Activated T-helper 17 cell treated with anti-CD3 and anti-CD28 coated beads, Interleukin-2, amount 50 U/mL, for 72 hours (primary cell): ENCODE data around the gene HOXC11. TPM values are rescaled to one million over a fixed set of nuclear protein-coding genes. Genes with fewer than 3 reads are reported as not detected.

Source experiments
- ATAC-seq: fragments of 150-1000 bp; cut with Tn5 transposase; replicated peaks from 2 replicates; pipeline ENCODE4 v1.10.0; 2021; ENCODE audit warnings: mild to moderate bottlenecking, moderate library complexity
- H3K27ac Mint-ChIP-seq: one replicate; pipeline ENCODE4 v1.8.0; 2022; ENCODE audit warnings: mixed read lengths
- H3K27me3 Mint-ChIP-seq: one replicate; pipeline ENCODE4 v1.8.0; 2022; ENCODE audit warnings: mixed read lengths
- H3K36me3 Mint-ChIP-seq: one replicate; pipeline ENCODE4 v1.8.0; 2022; ENCODE audit warnings: low read depth, mild to moderate bottlenecking, mixed read lengths
- H3K4me1 Mint-ChIP-seq: one replicate; pipeline ENCODE4 v1.8.0; 2022; ENCODE audit warnings: mixed read lengths
- H3K4me3 Mint-ChIP-seq: one replicate; pipeline ENCODE4 v1.8.0; 2022; ENCODE audit warnings: mild to moderate bottlenecking, mixed read lengths
- H3K9me3 Mint-ChIP-seq: one replicate; pipeline ENCODE4 v1.8.0; 2022; ENCODE audit warnings: mixed read lengths
- total RNA-seq, 2 donors: library from RNA; stranded (reverse); gene quantifications; one replicate each; pipeline ENCODE4 v1.2.3, GENCODE V29; 2022

HOXC11 gene
- total RNA-seq, 2 donors from 2014 or later: not detected

- ATAC-seq: no peak
- Mint-ChIP-seq H3K9me3 (no peaks in the 10 kb centered on the region), H3K36me3 (peaks cover 7% of the 10 kb centered on the region), H3K27me3 (peaks cover 61% of the 10 kb centered on the region), H3K4me3 (no peak overlapping the region), H3K4me1 (peaks cover 15% of the 10 kb centered on the region), H3K27ac (no peak overlapping the region)
Measured at GRCh38 chr12:54015018-54015931, 42.3 kb downstream of the HOXC11 start.

GRCh38 chr12:54016051-54016450 lies 43.1 kb downstream of the HOXC11 start:
- no peak overlapping the region for H3K4me3 Mint-ChIP-seq
- H3K9me3 Mint-ChIP-seq: no peaks in the 10 kb centered on the region
- H3K4me1 Mint-ChIP-seq: peaks cover 12% of the 10 kb centered on the region
- ATAC-seq: no peak
- H3K36me3 Mint-ChIP-seq: peaks cover 7% of the 10 kb centered on the region
- H3K27ac Mint-ChIP-seq: no peak overlapping the region
- H3K27me3 Mint-ChIP-seq: peaks cover 54% of the 10 kb centered on the region

GRCh38 chr12:54016478-54016964 lies 43.6 kb downstream of the HOXC11 start:
- H3K27ac Mint-ChIP-seq: no peak overlapping the region
- H3K4me1 Mint-ChIP-seq: peaks cover 8% of the 10 kb centered on the region
- H3K36me3 Mint-ChIP-seq: peaks cover 7% of the 10 kb centered on the region
- H3K27me3 Mint-ChIP-seq: peaks cover 53% of the 10 kb centered on the region
- H3K4me3 Mint-ChIP-seq: no peak overlapping the region
- no peaks in the 10 kb centered on the region for H3K9me3 Mint-ChIP-seq
- ATAC-seq: no peak

GRCh38 chr12:54017027-54017788 lies 44.3 kb downstream of the HOXC11 start:
- peak; percentile 53 for ATAC-seq

GRCh38 chr12:54017878-54018467 lies 45.0 kb downstream of the HOXC11 start:
- peak; percentile 87 for ATAC-seq
- Mint-ChIP-seq H3K27me3 (peaks cover 53% of the 10 kb centered on the region), H3K27ac (peak overlapping the region; percentile 56), H3K36me3 (peaks cover 7% of the 10 kb centered on the region), H3K9me3 (no peaks in the 10 kb centered on the region), H3K4me1 (peaks cover 6% of the 10 kb centered on the region), H3K4me3 (peak overlapping the region; percentile 76)

More at GRCh38 chr12:54017027-54017788, 44.3 kb downstream of the HOXC11 start:
- peaks cover 7% of the 10 kb centered on the region for H3K36me3 Mint-ChIP-seq
- H3K27me3 Mint-ChIP-seq: peaks cover 53% of the 10 kb centered on the region
- peaks cover 6% of the 10 kb centered on the region for H3K4me1 Mint-ChIP-seq
- H3K27ac Mint-ChIP-seq: peak overlapping the region; percentile 56
- no peaks in the 10 kb centered on the region for H3K9me3 Mint-ChIP-seq
- peak overlapping the region; percentile 76 for H3K4me3 Mint-ChIP-seq

- ATAC-seq: no peak
- H3K27me3 Mint-ChIP-seq: peaks cover 53% of the 10 kb centered on the region
- H3K36me3 Mint-ChIP-seq: peaks cover 7% of the 10 kb centered on the region
- H3K4me1 Mint-ChIP-seq: peaks cover 6% of the 10 kb centered on the region
- no peak overlapping the region for H3K27ac Mint-ChIP-seq
- peak overlapping the region; percentile 76 for H3K4me3 Mint-ChIP-seq
- H3K9me3 Mint-ChIP-seq: no peaks in the 10 kb centered on the region
Measured at GRCh38 chr12:54018468-54018984, 45.6 kb downstream of the HOXC11 start.

- H3K27me3 Mint-ChIP-seq: peaks cover 59% of the 10 kb centered on the region
- ATAC-seq: no peak
- H3K27ac Mint-ChIP-seq: no peak overlapping the region
- no peaks in the 10 kb centered on the region for H3K9me3 Mint-ChIP-seq
- H3K4me1 Mint-ChIP-seq: peaks cover 6% of the 10 kb centered on the region
- H3K4me3 Mint-ChIP-seq: no peak overlapping the region
- peaks cover 7% of the 10 kb centered on the region for H3K36me3 Mint-ChIP-seq
Measured at GRCh38 chr12:54019091-54019811, 46.3 kb downstream of the HOXC11 start.

- peaks cover 6% of the 10 kb centered on the region for H3K4me1 Mint-ChIP-seq
- no peak overlapping the region for H3K4me3 Mint-ChIP-seq
- no peaks in the 10 kb centered on the region for H3K9me3 Mint-ChIP-seq
- no peak for ATAC-seq
- peaks cover 3% of the 10 kb centered on the region for H3K36me3 Mint-ChIP-seq
- no peak overlapping the region for H3K27ac Mint-ChIP-seq
- peaks cover 53% of the 10 kb centered on the region for H3K27me3 Mint-ChIP-seq
Measured at GRCh38 chr12:54019924-54020590, 47.1 kb downstream of the HOXC11 start.

GRCh38 chr12:54020591-54021405 lies 47.9 kb downstream of the HOXC11 start:
- no peaks in the 10 kb centered on the region for H3K36me3 Mint-ChIP-seq

GRCh38 chr12:54021432-54022013 lies 48.6 kb downstream of the HOXC11 start:
- Mint-ChIP-seq H3K4me1 (peaks cover 6% of the 10 kb centered on the region), H3K9me3 (no peaks in the 10 kb centered on the region), H3K4me3 (no peak overlapping the region), H3K36me3 (no peaks in the 10 kb centered on the region), H3K27ac (no peak overlapping the region), H3K27me3 (peaks cover 55% of the 10 kb centered on the region)
- ATAC-seq: no peak

More at GRCh38 chr12:54020591-54021405, 47.9 kb downstream of the HOXC11 start:
- no peak overlapping the region for H3K27ac Mint-ChIP-seq
- ATAC-seq: no peak
- no peak overlapping the region for H3K4me3 Mint-ChIP-seq
- no peaks in the 10 kb centered on the region for H3K9me3 Mint-ChIP-seq
- peaks cover 6% of the 10 kb centered on the region for H3K4me1 Mint-ChIP-seq
- H3K27me3 Mint-ChIP-seq: peaks cover 50% of the 10 kb centered on the region

- no peak overlapping the region for H3K27ac Mint-ChIP-seq
Measured at GRCh38 chr12:54022960-54023884, 50.3 kb downstream of the HOXC11 start.

More at GRCh38 chr12:54022960-54023884, 50.3 kb downstream of the HOXC11 start:
- Mint-ChIP-seq H3K4me1 (no peaks in the 10 kb centered on the region), H3K36me3 (no peaks in the 10 kb centered on the region), H3K27me3 (peaks cover 61% of the 10 kb centered on the region), H3K9me3 (no peaks in the 10 kb centered on the region), H3K4me3 (no peak overlapping the region)
- ATAC-seq: no peak
